Mesodermal cell (in vitro differentiated cells): Measurements from ENCODE around the gene DLG2.

Source experiments
- H3K27ac ChIP-seq: 2 replicates; pipeline ENCODE4 v1.7.0; 2013; ENCODE audit warnings: mild to moderate bottlenecking, low read depth, low read length, moderate library complexity; ENCODE audit not compliant: severe bottlenecking
- H3K36me3 ChIP-seq: 2 replicates; pipeline ENCODE4 v1.7.1; 2013; ENCODE audit warnings: mild to moderate bottlenecking, low read length, moderate library complexity; ENCODE audit not compliant: control insufficient read depth, insufficient read depth
- H3K4me1 ChIP-seq: one replicate; pipeline ENCODE4 v1.7.1; 2013; ENCODE audit warnings: mild to moderate bottlenecking, low read length; ENCODE audit not compliant: insufficient read depth, control insufficient read depth, poor library complexity, severe bottlenecking
- H3K4me3 ChIP-seq: 2 replicates; pipeline ENCODE4 v1.7.0; 2013; ENCODE audit warnings: low read length, control low read depth, mild to moderate bottlenecking; ENCODE audit not compliant: insufficient read depth, poor library complexity, severe bottlenecking; ENCODE audit errors: extremely low read depth
- H3K9me3 ChIP-seq: 2 replicates; pipeline ENCODE4 v1.7.1; 2013; ENCODE audit warnings: mild to moderate bottlenecking, low read length, moderate library complexity; ENCODE audit not compliant: control insufficient read depth
- WGBS, 2 experiments: methylation state at CpG; one replicate each; pipeline ENCODE4 v1.1.5; 2013; ENCODE audit warnings: missing lambda C conversion rate in 2 of 2; ENCODE audit not compliant: insufficient coverage in 2 of 2; 5-methylcytosine and 5-hydroxymethylcytosine counted together

DLG2 gene

GRCh38 chr11:83863272-83863671 lies 1763.9 kb downstream of the DLG2 start:
- 83 to 89% methylated on average over 1 of the region's 2 CpGs for WGBS, 2 experiments
- peaks cover 19% of the 10 kb centered on the region for H3K4me1 ChIP-seq

GRCh38 chr11:83862691-83863090 lies 1764.5 kb downstream of the DLG2 start:
- no peak overlapping the region for H3K27ac ChIP-seq
- H3K36me3 ChIP-seq = no peaks in the 10 kb centered on the region

More at GRCh38 chr11:83863272-83863671, 1763.9 kb downstream of the DLG2 start:
- no peaks in the 10 kb centered on the region for H3K36me3 ChIP-seq
- no peaks in the 10 kb centered on the region for H3K9me3 ChIP-seq
- no peak overlapping the region for H3K27ac ChIP-seq
- H3K4me3 ChIP-seq = no peak overlapping the region

GRCh38 chr11:83862033-83862432 lies 1765.1 kb downstream of the DLG2 start:
- Histone ChIP-seq H3K27ac (no peak overlapping the region), H3K36me3 (no peaks in the 10 kb centered on the region), H3K4me1 (peaks cover 19% of the 10 kb centered on the region), H3K9me3 (no peaks in the 10 kb centered on the region), H3K4me3 (no peak overlapping the region)
- 71 to 90% methylated on average over 1 to 2 of the region's 3 CpGs for WGBS, 2 experiments

More at GRCh38 chr11:83862691-83863090, 1764.5 kb downstream of the DLG2 start:
- Histone ChIP-seq H3K4me1 (peaks cover 19% of the 10 kb centered on the region), H3K4me3 (no peak overlapping the region), H3K9me3 (no peaks in the 10 kb centered on the region)
- 80 to 88% methylated on average over 1 of the region's 1 CpG for WGBS, 2 experiments

- no peaks in the 10 kb centered on the region for H3K9me3 ChIP-seq
- no peaks in the 10 kb centered on the region for H3K36me3 ChIP-seq
- 83 to 89% methylated on average over 1 of the region's 1 CpG for WGBS, 2 experiments
- H3K4me3 ChIP-seq = no peak overlapping the region
- peaks cover 7% of the 10 kb centered on the region for H3K4me1 ChIP-seq
- no peak overlapping the region for H3K27ac ChIP-seq
These were observed 1768.5 kb downstream of the DLG2 start for GRCh38 chr11:83858694-83859093.

- no peak overlapping the region for H3K27ac ChIP-seq
- H3K9me3 ChIP-seq = no peaks in the 10 kb centered on the region
- H3K36me3 ChIP-seq = no peaks in the 10 kb centered on the region
- no peaks in the 10 kb centered on the region for H3K4me1 ChIP-seq
- no CpG with 5 or more reads among the region's 1 CpG for WGBS, 2 experiments
- H3K4me3 ChIP-seq = no peak overlapping the region
These were observed 1771.9 kb downstream of the DLG2 start for GRCh38 chr11:83855237-83855636.

GRCh38 chr11:83852775-83853442 lies 1774.2 kb downstream of the DLG2 start:
- WGBS, 2 experiments = 74 to 78% methylated on average over 1 of the region's 1 CpG
- Histone ChIP-seq H3K27ac (no peak overlapping the region), H3K4me3 (no peak overlapping the region), H3K9me3 (no peaks in the 10 kb centered on the region), H3K36me3 (no peaks in the 10 kb centered on the region), H3K4me1 (no peaks in the 10 kb centered on the region)

- no peak overlapping the region for H3K27ac ChIP-seq
- 83 to 96% methylated on average over 3 of the region's 3 CpGs for WGBS, 2 experiments
- H3K9me3 ChIP-seq = no peaks in the 10 kb centered on the region
- no peaks in the 10 kb centered on the region for H3K4me1 ChIP-seq
- H3K36me3 ChIP-seq = no peaks in the 10 kb centered on the region
- H3K4me3 ChIP-seq = no peak overlapping the region
These were observed 1775.1 kb downstream of the DLG2 start for GRCh38 chr11:83852012-83852411.

- WGBS, 2 experiments = no CpG with 5 or more reads among the region's 6 CpGs
- no peak overlapping the region for H3K27ac ChIP-seq
- H3K4me3 ChIP-seq = no peak overlapping the region
These were observed 1779.6 kb downstream of the DLG2 start for GRCh38 chr11:83847467-83848034.

GRCh38 chr11:83845797-83846196 lies 1781.3 kb downstream of the DLG2 start:
- Histone ChIP-seq H3K36me3 (no peaks in the 10 kb centered on the region), H3K4me1 (no peaks in the 10 kb centered on the region), H3K27ac (no peak overlapping the region), H3K9me3 (no peaks in the 10 kb centered on the region), H3K4me3 (no peak overlapping the region)
- 80 to 88% methylated on average over 1 of the region's 1 CpG for WGBS, 2 experiments

More at GRCh38 chr11:83847467-83848034, 1779.6 kb downstream of the DLG2 start:
- H3K36me3 ChIP-seq = no peaks in the 10 kb centered on the region
- H3K9me3 ChIP-seq = no peaks in the 10 kb centered on the region
- H3K4me1 ChIP-seq = no peaks in the 10 kb centered on the region

GRCh38 chr11:83840326-83840725 lies 1786.8 kb downstream of the DLG2 start:
- Histone ChIP-seq H3K9me3 (no peaks in the 10 kb centered on the region), H3K27ac (no peak overlapping the region), H3K4me3 (no peak overlapping the region), H3K36me3 (no peaks in the 10 kb centered on the region), H3K4me1 (no peaks in the 10 kb centered on the region)
- WGBS, 2 experiments = no CpG with 5 or more reads among the region's 2 CpGs
